KMS-11 (cell line): ENCODE data around the gene PF4V1.

Experiments
- H2AFZ ChIP-seq: fragments of 200-600 bp; sonication (generic); 2 replicates; pipeline ENCODE4 v1.6.1; 2016; ENCODE audit warnings: antibody characterized with exemption, mixed run types, low read depth
- H3K27ac ChIP-seq: fragments of 200-600 bp; sonication (generic); 2 replicates; pipeline ENCODE4 v1.6.1; 2016; ENCODE audit warnings: mild to moderate bottlenecking, mixed run types
- H3K27me3 ChIP-seq: fragments of 200-600 bp; sonication (generic); 2 replicates; pipeline ENCODE4 v1.6.1; 2017; ENCODE audit warnings: mild to moderate bottlenecking, low read depth, mixed run types, moderate library complexity; ENCODE audit not compliant: insufficient read depth
- H3K36me3 ChIP-seq: fragments of 200-600 bp; sonication (generic); 2 replicates; pipeline ENCODE4 v1.6.1; 2017; ENCODE audit warnings: mild to moderate bottlenecking, mixed run types; ENCODE audit not compliant: insufficient read depth
- H3K4me1 ChIP-seq: fragments of 200-600 bp; sonication (generic); 2 replicates; pipeline ENCODE4 v1.6.1; 2016; ENCODE audit warnings: mild to moderate bottlenecking, low read depth, mixed run types; ENCODE audit not compliant: poor library complexity, severe bottlenecking
- H3K4me2 ChIP-seq: fragments of 200-600 bp; sonication (generic); 2 replicates; pipeline ENCODE4 v1.7.0; 2016; ENCODE audit warnings: mild to moderate bottlenecking, mixed run types
- H3K4me3 ChIP-seq: fragments of 200-600 bp; sonication (generic); IDR thresholded peaks from 2 replicates; pipeline ENCODE4 v1.6.1; 2017; ENCODE audit warnings: low read depth, low read length, mixed read lengths; ENCODE audit not compliant: insufficient read depth
- H3K79me2 ChIP-seq: fragments of 200-600 bp; sonication (generic); 2 replicates; pipeline ENCODE4 v1.6.1; 2016; ENCODE audit warnings: low read depth, mixed run types; ENCODE audit not compliant: insufficient read depth
- H3K9ac ChIP-seq: fragments of 200-600 bp; sonication (generic); 2 replicates; pipeline ENCODE4 v1.6.1; 2016; ENCODE audit warnings: mild to moderate bottlenecking, mixed run types
- H4K20me1 ChIP-seq: fragments of 200-600 bp; sonication (generic); 2 replicates; pipeline ENCODE4 v1.6.1; 2016; ENCODE audit warnings: mild to moderate bottlenecking, mixed run types; ENCODE audit not compliant: insufficient read depth
- TF ChIP-seq, protein P1 (sequence below): fragments of 200-600 bp; sonication (generic); conservative IDR thresholded peaks from 2 replicates; pipeline ENCODE4 v1.6.1; 2017; ENCODE audit warnings: low read depth, mild to moderate bottlenecking, antibody characterized with exemption, low read length, moderate library complexity, mixed read lengths

PF4V1 gene

GRCh38 chr4:73901031-73901430 is 47.9 kb downstream of the PF4V1 start:
- H4K20me1 ChIP-seq = no peaks in the 10 kb centered on the region
- no peak overlapping the region for H3K4me3 ChIP-seq
- no peak overlapping the region for H2AFZ ChIP-seq

DNA sequence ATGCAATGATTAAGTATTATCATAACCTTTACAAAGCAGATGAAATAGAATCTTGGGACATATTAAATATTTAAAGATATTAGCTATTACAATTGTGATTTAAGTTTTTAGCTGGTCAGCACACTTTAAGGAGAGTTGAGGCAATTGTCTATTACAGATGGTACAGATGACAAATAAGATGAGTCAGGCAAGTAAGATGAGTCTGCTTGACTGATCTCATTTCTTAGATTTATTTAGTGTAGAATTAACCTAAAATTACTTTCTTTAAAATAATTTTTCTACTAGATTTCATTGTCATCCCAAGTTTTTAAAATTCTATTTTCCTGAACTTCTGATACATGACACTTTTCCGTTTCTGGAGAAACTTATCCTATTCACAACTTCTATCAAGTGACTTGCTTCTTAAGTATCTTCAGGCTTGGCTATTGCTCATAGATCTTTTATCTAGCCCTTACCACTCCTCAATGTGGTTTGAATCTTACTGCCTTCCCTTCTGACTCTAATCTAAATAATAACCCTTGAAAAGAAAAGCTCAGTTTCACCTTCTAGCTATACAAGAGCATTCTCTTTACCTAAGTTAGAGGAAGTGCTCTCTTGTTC is 49.0 kb downstream of the PF4V1 start:
- TF ChIP-seq, protein P1, sequence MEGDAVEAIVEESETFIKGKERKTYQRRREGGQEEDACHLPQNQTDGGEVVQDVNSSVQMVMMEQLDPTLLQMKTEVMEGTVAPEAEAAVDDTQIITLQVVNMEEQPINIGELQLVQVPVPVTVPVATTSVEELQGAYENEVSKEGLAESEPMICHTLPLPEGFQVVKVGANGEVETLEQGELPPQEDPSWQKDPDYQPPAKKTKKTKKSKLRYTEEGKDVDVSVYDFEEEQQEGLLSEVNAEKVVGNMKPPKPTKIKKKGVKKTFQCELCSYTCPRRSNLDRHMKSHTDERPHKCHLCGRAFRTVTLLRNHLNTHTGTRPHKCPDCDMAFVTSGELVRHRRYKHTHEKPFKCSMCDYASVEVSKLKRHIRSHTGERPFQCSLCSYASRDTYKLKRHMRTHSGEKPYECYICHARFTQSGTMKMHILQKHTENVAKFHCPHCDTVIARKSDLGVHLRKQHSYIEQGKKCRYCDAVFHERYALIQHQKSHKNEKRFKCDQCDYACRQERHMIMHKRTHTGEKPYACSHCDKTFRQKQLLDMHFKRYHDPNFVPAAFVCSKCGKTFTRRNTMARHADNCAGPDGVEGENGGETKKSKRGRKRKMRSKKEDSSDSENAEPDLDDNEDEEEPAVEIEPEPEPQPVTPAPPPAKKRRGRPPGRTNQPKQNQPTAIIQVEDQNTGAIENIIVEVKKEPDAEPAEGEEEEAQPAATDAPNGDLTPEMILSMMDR = no peak
- H3K4me2 ChIP-seq = no peak overlapping the region
- no peak overlapping the region for H3K27ac ChIP-seq

More at GRCh38 chr4:73901031-73901430, 47.9 kb downstream of the PF4V1 start:
- Histone ChIP-seq H3K36me3 (no peaks in the 10 kb centered on the region), H3K4me2 (no peak overlapping the region), H3K9ac (no peak overlapping the region), H3K27ac (no peak overlapping the region), H3K27me3 (no peaks in the 10 kb centered on the region), H3K4me1 (no peaks in the 10 kb centered on the region), H3K79me2 (no peaks in the 10 kb centered on the region)
- TF ChIP-seq, protein P1 = no peak

DNA sequence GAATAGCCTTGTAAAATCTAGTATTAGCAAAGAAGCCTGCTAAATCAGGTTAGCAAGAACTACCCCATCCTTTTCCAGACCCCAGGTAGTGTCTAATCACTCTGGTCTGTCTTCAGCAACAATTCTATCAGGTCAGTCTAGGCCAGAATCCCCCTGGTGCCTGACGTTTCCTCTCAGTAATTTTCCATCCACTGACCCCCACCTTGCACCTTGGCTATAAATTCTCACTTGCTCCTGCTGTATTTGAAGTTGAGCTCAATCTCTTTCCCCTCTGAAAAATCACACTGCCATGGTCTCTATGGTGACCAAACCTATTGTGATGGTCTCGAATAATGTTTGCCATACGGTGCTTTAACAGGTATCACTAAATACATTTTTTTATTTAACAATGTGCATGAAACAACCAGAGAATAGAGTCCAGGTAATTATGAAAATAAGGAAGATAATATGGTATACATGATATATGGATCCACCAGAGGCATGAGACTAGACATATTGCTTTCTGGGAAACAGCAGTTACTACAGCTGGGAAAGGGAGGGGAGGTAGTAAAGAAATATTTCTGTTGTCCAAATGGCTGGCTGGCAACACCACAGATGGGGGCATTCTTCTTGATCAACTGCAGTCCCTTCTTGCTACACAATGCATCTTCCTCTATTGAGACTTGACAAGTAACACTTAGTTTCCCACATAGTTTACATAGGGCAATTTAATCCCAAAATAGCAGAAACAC is 49.9 kb downstream of the PF4V1 start:
- Histone ChIP-seq H3K27ac (no peak overlapping the region), H3K9ac (no peak overlapping the region)

More for the DNA sequence above, 49.0 kb downstream of the PF4V1 start:
- Histone ChIP-seq H3K36me3 (no peaks in the 10 kb centered on the region), H2AFZ (no peak overlapping the region), H3K27me3 (no peaks in the 10 kb centered on the region), H3K9ac (no peak overlapping the region), H4K20me1 (no peaks in the 10 kb centered on the region), H3K4me3 (no peak overlapping the region), H3K4me1 (no peaks in the 10 kb centered on the region), H3K79me2 (no peaks in the 10 kb centered on the region)

More for the DNA sequence above, 49.9 kb downstream of the PF4V1 start:
- Histone ChIP-seq H2AFZ (no peak overlapping the region), H3K27me3 (no peaks in the 10 kb centered on the region), H3K4me2 (no peak overlapping the region), H3K79me2 (no peaks in the 10 kb centered on the region), H4K20me1 (no peaks in the 10 kb centered on the region), H3K4me1 (no peaks in the 10 kb centered on the region), H3K4me3 (no peak overlapping the region), H3K36me3 (no peaks in the 10 kb centered on the region)
- TF ChIP-seq, protein P1 = no peak
